GM12801 (cell line): ENCODE data around the gene NPIPB2.

Source experiments
- CTCF ChIP-seq: IDR thresholded peaks from one replicate; pipeline ENCODE4 v1.5.1; 2011; ENCODE audit warnings: control low read depth; ENCODE audit not compliant: insufficient read length; ENCODE audit errors: extremely low read depth

NPIPB2 gene

GRCh38 chr16:11949527-11949926, 7.7 kb upstream of the NPIPB2 start:
- peak; percentile 76 for TF ChIP-seq CTCF

GRCh38 chr16:11948819-11949218, 7.0 kb upstream of the NPIPB2 start:
- TF ChIP-seq CTCF = no peak

- TF ChIP-seq CTCF = no peak
These were observed 4.6 kb upstream of the NPIPB2 start for GRCh38 chr16:11946433-11946832.

- no peak for TF ChIP-seq CTCF
These were observed 25.1 kb downstream of the NPIPB2 start for GRCh38 chr16:11916524-11917285.

- TF ChIP-seq CTCF = no peak
These were observed 26.0 kb downstream of the NPIPB2 start, which contains the start of gene GSPT1 for GRCh38 chr16:11915644-11916523. GSPT1 (minus strand) TSS chr16:11915956; CDS start chr16:11915720, 236 bp downstream.

- TF ChIP-seq CTCF = no peak
These were observed 26.7 kb downstream of the NPIPB2 start for GRCh38 chr16:11915114-11915643.
